Activated CD8-positive, alpha-beta T cell treated with anti-CD3 and anti-CD28 coated beads for 36 hours (primary cell): ENCODE measurements around the gene AMBP. TPM values are rescaled to one million over a fixed set of nuclear protein-coding genes. Genes with fewer than 3 reads are reported as not detected.

Source experiments
- ATAC-seq: fragments of 200-7000 bp; cut with Tn5 transposase; one replicate; pipeline ENCODE4 v1.10.0; 2021; ENCODE audit warnings: mild to moderate bottlenecking, moderate library complexity
- CTCF ChIA-PET: fragments of 350-600 bp; sonication (Branson Sonifier 250); formaldehyde crosslinking; loops from one replicate; lab custom pipeline; 2021; ENCODE audit warnings: antibody characterized with exemption; lab: Charles Lee
- POLR2A ChIA-PET: fragments of 350-600 bp; sonication (Branson Sonifier 250); formaldehyde crosslinking; loops from one replicate; lab custom pipeline; 2021; ENCODE audit warnings: antibody characterized with exemption; lab: Charles Lee
- DNase-seq: peaks from one replicate; pipeline ENCODE4 v3.0.0-alpha.2; 2020
- H3K27ac Mint-ChIP-seq: one replicate; pipeline ENCODE4 v1.8.0; 2021; ENCODE audit warnings: mild to moderate bottlenecking, mixed read lengths
- H3K27me3 Mint-ChIP-seq: one replicate; pipeline ENCODE4 v1.8.0; 2021; ENCODE audit warnings: mixed read lengths
- H3K36me3 Mint-ChIP-seq: one replicate; pipeline ENCODE4 v1.8.0; 2021; ENCODE audit warnings: low read depth, mixed read lengths
- H3K4me1 Mint-ChIP-seq: one replicate; pipeline ENCODE4 v1.8.0; 2021; ENCODE audit warnings: low read depth, mixed read lengths
- H3K4me3 Mint-ChIP-seq: one replicate; pipeline ENCODE4 v1.8.0; 2021; ENCODE audit warnings: mild to moderate bottlenecking, moderate library complexity, mixed read lengths
- H3K9me3 Mint-ChIP-seq: one replicate; pipeline ENCODE4 v1.8.0; 2021; ENCODE audit warnings: mixed read lengths
- intact Hi-C: fragments of 100-400 bp; cut with micrococcal nuclease; formaldehyde crosslinking; loops from one replicate; pipeline ENCODE4 v1.10.0; 2022
- total RNA-seq, 2 experiments: library from RNA; stranded (reverse); gene quantifications; one replicate each; pipeline ENCODE4 v1.2.3, GENCODE V29; 2021
- TF ChIP-seq, protein P1 (sequence below): fragments of 200-600 bp; IDR thresholded peaks from one replicate; pipeline ENCODE4 v1.8.0; 2022; ENCODE audit warnings: antibody characterized with exemption, mild to moderate bottlenecking

The AMBP gene
- total RNA-seq, 2 experiments from 2014 or later = not detected

DNA sequence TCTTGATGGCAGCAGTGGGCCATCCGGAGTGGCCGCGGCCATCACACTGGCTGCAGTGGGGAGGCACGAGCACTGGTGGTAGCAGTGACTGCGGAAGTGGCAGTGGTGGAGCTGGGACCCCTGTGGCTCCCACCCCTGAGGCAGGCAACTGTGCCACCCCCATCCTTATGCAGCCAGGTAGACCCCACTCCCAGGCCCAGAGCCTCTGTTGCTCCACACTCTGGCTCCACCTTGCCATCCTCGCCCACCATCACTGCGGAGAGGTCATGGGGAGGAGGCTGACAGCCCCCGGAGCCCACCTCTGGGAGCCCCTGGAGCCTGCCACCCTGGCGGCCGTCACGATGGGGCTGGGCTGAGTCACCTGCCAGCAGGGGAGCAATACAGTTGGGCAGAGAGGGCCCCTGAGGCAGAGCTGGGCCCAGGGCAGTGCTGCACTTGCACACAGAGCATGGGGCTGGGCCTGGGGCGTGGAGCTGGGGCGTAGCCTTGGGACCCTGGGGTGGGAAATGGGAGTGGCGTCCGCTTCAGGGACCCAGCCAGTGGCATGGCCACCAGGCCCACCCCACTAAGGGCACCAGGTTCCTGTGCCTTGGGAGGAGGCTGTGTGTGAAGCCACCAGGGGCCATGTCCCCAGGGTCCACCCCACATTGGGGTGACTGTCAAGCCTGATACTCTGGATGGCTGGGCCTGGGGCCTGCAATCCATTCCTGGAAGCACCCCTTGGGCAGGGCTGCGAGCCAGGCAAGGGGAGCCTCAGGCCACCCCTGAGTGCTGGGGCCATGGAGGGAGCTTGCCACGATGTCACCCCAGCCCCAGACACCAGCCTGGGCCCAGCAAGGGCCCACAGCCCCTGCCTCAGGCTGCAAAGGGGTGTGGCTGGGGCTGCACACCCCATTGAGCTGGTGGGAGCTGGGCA lies 7.7 kb downstream of the AMBP start:
- POLR2A ChIA-PET = no interaction called here
- no peaks in the 10 kb centered on the region for H3K36me3 Mint-ChIP-seq

DNA sequence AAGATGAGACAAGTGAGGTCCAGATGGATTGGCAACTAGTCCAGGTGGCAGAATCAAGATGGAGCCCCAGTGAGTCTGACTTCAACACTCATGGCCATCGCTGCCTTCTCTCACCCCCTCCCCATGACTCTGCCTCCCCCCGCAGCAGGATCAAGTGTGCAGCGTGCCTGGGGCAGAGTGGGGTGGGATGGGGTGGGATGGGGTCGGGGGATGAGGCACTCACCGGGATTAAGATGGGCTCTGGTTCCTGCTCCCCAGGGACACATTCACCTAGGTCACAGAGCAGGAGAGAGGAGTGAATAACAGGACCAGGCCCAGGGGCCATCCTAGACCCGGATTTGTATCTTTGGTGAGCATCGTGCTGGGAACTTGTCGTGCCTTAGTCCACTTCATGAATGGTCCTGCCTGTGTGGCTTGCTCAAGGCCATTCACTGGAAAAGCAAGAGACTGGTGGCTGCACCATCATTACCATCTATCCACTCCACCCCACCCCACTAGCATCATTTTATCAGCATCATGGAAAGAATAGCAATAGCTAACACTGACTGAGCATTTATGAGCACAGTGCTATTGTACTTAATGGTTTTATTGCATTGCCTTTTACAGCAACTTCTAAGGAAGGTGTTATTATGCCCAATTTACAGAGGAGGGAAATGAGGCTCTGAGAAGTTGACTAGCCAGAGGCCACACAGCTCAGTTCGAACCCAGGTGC lies 8.5 kb downstream of the AMBP start:
- Mint-ChIP-seq H3K27ac (no peak overlapping the region), H3K4me3 (no peak overlapping the region), H3K4me1 (no peaks in the 10 kb centered on the region), H3K27me3 (peaks cover 2% of the 10 kb centered on the region), H3K36me3 (no peaks in the 10 kb centered on the region), H3K9me3 (no peaks in the 10 kb centered on the region)
- ATAC-seq = no peak
- no peak for DNase-seq
- ChIA-PET CTCF (interaction anchor here (1.5 kb wide), 1 partner anchor 13 kb away, joined by 4 read pairs; no protein-coding TSS in a partner anchor), POLR2A (no interaction called here)
- TF ChIP-seq, protein P1, sequence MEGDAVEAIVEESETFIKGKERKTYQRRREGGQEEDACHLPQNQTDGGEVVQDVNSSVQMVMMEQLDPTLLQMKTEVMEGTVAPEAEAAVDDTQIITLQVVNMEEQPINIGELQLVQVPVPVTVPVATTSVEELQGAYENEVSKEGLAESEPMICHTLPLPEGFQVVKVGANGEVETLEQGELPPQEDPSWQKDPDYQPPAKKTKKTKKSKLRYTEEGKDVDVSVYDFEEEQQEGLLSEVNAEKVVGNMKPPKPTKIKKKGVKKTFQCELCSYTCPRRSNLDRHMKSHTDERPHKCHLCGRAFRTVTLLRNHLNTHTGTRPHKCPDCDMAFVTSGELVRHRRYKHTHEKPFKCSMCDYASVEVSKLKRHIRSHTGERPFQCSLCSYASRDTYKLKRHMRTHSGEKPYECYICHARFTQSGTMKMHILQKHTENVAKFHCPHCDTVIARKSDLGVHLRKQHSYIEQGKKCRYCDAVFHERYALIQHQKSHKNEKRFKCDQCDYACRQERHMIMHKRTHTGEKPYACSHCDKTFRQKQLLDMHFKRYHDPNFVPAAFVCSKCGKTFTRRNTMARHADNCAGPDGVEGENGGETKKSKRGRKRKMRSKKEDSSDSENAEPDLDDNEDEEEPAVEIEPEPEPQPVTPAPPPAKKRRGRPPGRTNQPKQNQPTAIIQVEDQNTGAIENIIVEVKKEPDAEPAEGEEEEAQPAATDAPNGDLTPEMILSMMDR = no peak
- intact Hi-C loops = no loop called here

More for the DNA sequence above, 7.7 kb downstream of the AMBP start:
- Mint-ChIP-seq H3K27me3 (peaks cover 1% of the 10 kb centered on the region), H3K27ac (no peak overlapping the region), H3K4me1 (no peaks in the 10 kb centered on the region), H3K9me3 (no peaks in the 10 kb centered on the region), H3K4me3 (no peak overlapping the region)
- TF ChIP-seq, protein P1 = no peak
- ATAC-seq (no peak), DNase-seq (no peak)
- CTCF ChIA-PET = interaction anchor here (1.4 to 1.5 kb wide), 2 partner anchors 12 to 221 kb away, joined by 4 read pairs; no protein-coding TSS in a partner anchor
- intact Hi-C loops = no loop called here

DNA sequence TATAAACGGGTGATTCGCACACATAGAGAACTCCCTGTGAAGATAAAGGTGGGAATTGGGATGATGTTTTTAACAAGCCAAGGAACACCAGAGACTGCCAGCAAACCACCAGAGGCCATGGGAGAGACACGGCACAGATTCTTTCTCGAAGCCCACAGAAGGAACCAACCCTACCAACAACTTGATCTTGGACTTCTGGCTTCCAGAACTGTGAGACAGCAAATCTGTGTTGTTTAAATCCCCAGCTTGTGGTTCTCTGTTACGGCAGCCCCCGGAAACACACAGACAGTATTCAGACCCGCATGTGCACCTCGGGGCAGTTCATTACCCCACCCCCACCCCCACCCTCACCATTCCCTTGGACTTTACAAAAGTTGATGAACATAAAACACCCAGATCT lies 12.8 kb downstream of the AMBP start:
- DNase-seq (no peak), ATAC-seq (no peak)
- Mint-ChIP-seq H3K9me3 (no peaks in the 10 kb centered on the region), H3K27ac (no peak overlapping the region), H3K4me1 (no peaks in the 10 kb centered on the region), H3K4me3 (no peak overlapping the region), H3K36me3 (no peaks in the 10 kb centered on the region), H3K27me3 (peaks cover 15% of the 10 kb centered on the region)
- POLR2A ChIA-PET = no interaction called here
- CTCF ChIA-PET = no interaction called here
- TF ChIP-seq, protein P1 = no peak
- intact Hi-C loops = no loop called here

DNA sequence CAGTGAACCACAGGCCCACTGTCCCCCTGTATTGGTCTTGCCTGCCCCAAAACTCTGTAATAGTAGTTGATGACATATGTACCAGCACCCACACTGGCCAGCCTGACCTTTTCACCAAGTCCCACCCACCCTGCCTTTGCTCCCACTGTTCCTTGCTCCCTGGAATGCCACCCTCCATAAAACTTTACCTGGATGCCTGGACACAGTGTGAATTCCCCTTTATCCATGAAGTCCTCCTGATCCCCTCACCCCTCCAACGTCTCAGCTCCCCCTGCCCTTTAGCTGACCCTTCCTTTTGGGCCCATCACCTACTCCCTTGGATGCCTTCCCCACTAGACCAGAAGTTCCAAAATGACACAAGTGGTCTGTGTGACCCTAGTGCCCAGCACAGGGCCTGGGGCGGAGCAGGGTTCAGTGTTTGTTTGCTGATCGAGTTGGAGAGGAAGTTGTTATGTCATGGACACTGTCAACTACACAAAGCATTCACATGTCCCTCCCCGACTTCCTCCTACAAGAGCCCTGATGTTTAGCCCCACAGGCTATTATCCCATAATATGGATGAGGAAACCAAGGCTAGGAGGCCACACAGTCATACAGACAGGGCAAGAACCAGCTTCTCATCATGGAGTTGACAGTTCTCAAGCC lies 16.1 kb downstream of the AMBP start:
- TF ChIP-seq, protein P1 = no peak
- H3K9me3 Mint-ChIP-seq = no peaks in the 10 kb centered on the region
- CTCF ChIA-PET = no interaction called here
- H3K36me3 Mint-ChIP-seq = no peaks in the 10 kb centered on the region
- DNase-seq (no peak), ATAC-seq (no peak)
- POLR2A ChIA-PET = no interaction called here
- intact Hi-C loops = no loop called here
- no peak overlapping the region for H3K4me3 Mint-ChIP-seq
- H3K27ac Mint-ChIP-seq = no peak overlapping the region
- H3K4me1 Mint-ChIP-seq = no peaks in the 10 kb centered on the region
- peaks cover 15% of the 10 kb centered on the region for H3K27me3 Mint-ChIP-seq
